ENCODE results near the gene KIF25.

Gene KIF25

DNA sequence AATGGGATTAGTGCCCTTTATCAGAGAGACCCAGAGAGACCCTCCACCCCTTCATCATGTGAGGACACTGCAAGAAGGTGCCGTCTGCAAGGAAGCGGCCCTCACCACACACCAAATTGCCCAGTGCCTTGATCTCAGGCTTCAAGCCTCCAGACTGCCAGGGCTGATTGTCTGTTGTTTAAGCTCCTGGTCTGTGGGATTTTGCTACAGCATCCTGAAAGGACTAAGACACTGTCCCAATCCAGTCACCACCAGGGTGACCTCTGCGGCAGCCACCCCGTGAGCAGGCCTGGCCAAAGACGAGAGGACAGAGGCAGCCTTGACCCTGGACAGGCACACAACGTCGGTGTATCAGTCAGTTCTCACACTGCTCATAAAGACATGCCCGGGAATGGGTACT, 95.1 kb downstream of the KIF25 start:
- Histone ChIP-seq H3K9me3 (ENCODE audit: insufficient read depth, low read length) (no peaks in the 10 kb centered on the region), H3K27me3 (ENCODE audit: low read length) (no peaks in the 10 kb centered on the region), H4K20me1 (ENCODE audit: low read depth, low read length) (no peaks in the 10 kb centered on the region), H3K9ac (ENCODE audit: low read length) (no peak overlapping the region), H3F3A (ENCODE audit: insufficient read depth) (no peaks in the 10 kb centered on the region), H3K36me3 (ENCODE audit: low read length) (no peaks in the 10 kb centered on the region), H2AFZ (ENCODE audit: low read depth, low read length, severe bottlenecking) (no peak overlapping the region), H3K9me2 (replicated peaks; ENCODE audit: insufficient read depth, low read length) (no peaks in the 10 kb centered on the region), H3K27ac (ENCODE audit: low read depth, low read length) (no peak overlapping the region), H3K79me2 (ENCODE audit: insufficient read depth, low read length) (no peaks in the 10 kb centered on the region), H3K4me3 (ENCODE audit: insufficient read depth, low read length, poor library complexity, severe bottlenecking) (no peak overlapping the region), H3K4me2 (ENCODE audit: low read depth, low read length, poor library complexity, severe bottlenecking) (no peak overlapping the region)
- no peak for TF ChIP-seq CTCF (IDR thresholded peaks at IDR 0.05; ENCODE audit: insufficient read depth, low read length, poor library complexity, severe bottlenecking)
- no peak for TF ChIP-seq EZH2phosphoT487 (conservative IDR thresholded peaks at IDR 0.05; ENCODE audit: low read length)

DNA sequence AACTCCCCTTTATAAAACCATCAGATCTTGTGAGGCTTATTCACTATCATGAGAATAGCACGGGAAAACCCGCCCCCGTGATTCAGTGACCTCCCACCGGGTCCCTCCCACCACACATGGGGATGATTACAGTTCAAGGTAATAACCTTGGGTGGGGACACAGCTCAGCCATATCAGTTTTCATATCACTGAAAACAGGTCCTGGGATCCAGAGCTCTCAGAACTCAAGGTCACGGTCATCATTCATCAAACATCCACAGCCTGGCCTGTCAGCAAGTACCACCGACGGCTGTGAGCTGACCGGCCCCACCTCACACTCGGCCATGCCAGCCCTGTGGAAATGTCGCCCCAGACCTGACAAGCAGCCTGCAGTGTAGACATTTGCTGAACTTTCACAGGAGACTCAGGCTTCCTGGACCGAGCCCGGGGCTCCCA, 95.6 kb downstream of the KIF25 start:
- Histone ChIP-seq H2AFZ (ENCODE audit: low read depth, low read length, severe bottlenecking) (no peak overlapping the region), H3K4me2 (ENCODE audit: low read depth, low read length, poor library complexity, severe bottlenecking) (no peak overlapping the region), H4K20me1 (ENCODE audit: low read depth, low read length) (no peaks in the 10 kb centered on the region), H3K9me3 (ENCODE audit: insufficient read depth, low read length) (no peaks in the 10 kb centered on the region), H3K9ac (ENCODE audit: low read length) (no peak overlapping the region), H3K36me3 (ENCODE audit: low read length) (no peaks in the 10 kb centered on the region), H3K27ac (ENCODE audit: low read depth, low read length) (no peak overlapping the region), H3K4me3 (ENCODE audit: insufficient read depth, low read length, poor library complexity, severe bottlenecking) (no peak overlapping the region), H3F3A (ENCODE audit: insufficient read depth) (no peaks in the 10 kb centered on the region), H3K27me3 (ENCODE audit: low read length) (no peaks in the 10 kb centered on the region), H3K79me2 (ENCODE audit: insufficient read depth, low read length) (no peaks in the 10 kb centered on the region), H3K9me2 (replicated peaks; ENCODE audit: insufficient read depth, low read length) (no peaks in the 10 kb centered on the region)
- TF ChIP-seq EZH2phosphoT487 (conservative IDR thresholded peaks at IDR 0.05; ENCODE audit: low read length) (no peak), CTCF (IDR thresholded peaks at IDR 0.05; ENCODE audit: insufficient read depth, low read length, poor library complexity, severe bottlenecking) (no peak)

- Histone ChIP-seq H3K9ac (ENCODE audit: low read length) (no peak overlapping the region), H3F3A (ENCODE audit: insufficient read depth) (no peaks in the 10 kb centered on the region), H3K27me3 (ENCODE audit: low read length) (no peaks in the 10 kb centered on the region), H3K4me2 (ENCODE audit: low read depth, low read length, poor library complexity, severe bottlenecking) (no peak overlapping the region), H3K36me3 (ENCODE audit: low read length) (no peaks in the 10 kb centered on the region), H2AFZ (ENCODE audit: low read depth, low read length, severe bottlenecking) (no peak overlapping the region), H3K79me2 (ENCODE audit: insufficient read depth, low read length) (no peaks in the 10 kb centered on the region), H3K9me2 (replicated peaks; ENCODE audit: insufficient read depth, low read length) (no peaks in the 10 kb centered on the region), H3K4me3 (ENCODE audit: insufficient read depth, low read length, poor library complexity, severe bottlenecking) (no peak overlapping the region), H3K9me3 (ENCODE audit: insufficient read depth, low read length) (no peaks in the 10 kb centered on the region), H4K20me1 (ENCODE audit: low read depth, low read length) (no peaks in the 10 kb centered on the region), H3K27ac (ENCODE audit: low read depth, low read length) (no peak overlapping the region)
- TF ChIP-seq EZH2phosphoT487 (conservative IDR thresholded peaks at IDR 0.05; ENCODE audit: low read length) (no peak), CTCF (IDR thresholded peaks at IDR 0.05; ENCODE audit: insufficient read depth, low read length, poor library complexity, severe bottlenecking) (no peak)
These were observed 96.2 kb downstream of the KIF25 start for GRCh38 chr6:168093634-168094033.

Measured in SU-DHL-6 (cell line).